MCF 10A (cell line): ENCODE data around the gene LTBP4. TPM values are rescaled to one million over a fixed set of nuclear protein-coding genes. Genes with fewer than 3 reads are reported as not detected.

Experiments used
- BruUV-seq: library from RNA; stranded (reverse); fragments of 400-500 nt; replicated peaks from 2 replicates; lab custom pipeline; 2021; lab: Mats Ljungman, UMichigan
- CTCF ChIA-PET: fragments of 300-600 bp; sonication (Branson Sonifier 250); formaldehyde crosslinking; extraction: SDS; loops from one replicate; lab custom pipeline; 2021; ENCODE audit warnings: antibody characterized with exemption, inconsistent platforms; lab: Yijun Ruan, JAX
- POLR2A ChIA-PET: fragments of 300-600, 350-650 bp; sonication (Branson Sonifier 250); formaldehyde crosslinking; extraction: SDS; loops from one replicate; lab custom pipeline; 2020; ENCODE audit warnings: antibody characterized with exemption, inconsistent platforms; lab: Yijun Ruan, JAX
- DNase-seq: peaks from one replicate; pipeline ENCODE4 v3.0.0-alpha.2; 2018; ENCODE audit not compliant: unreplicated experiment
- H3K27ac Mint-ChIP-seq: one replicate; pipeline ENCODE4 v1.8.0; 2022; ENCODE audit warnings: mild to moderate bottlenecking, low read depth, mixed read lengths; ENCODE audit not compliant: unreplicated experiment
- H3K27me3 Mint-ChIP-seq: one replicate; pipeline ENCODE4 v1.8.0; 2022; ENCODE audit warnings: mixed read lengths; ENCODE audit not compliant: insufficient read depth, unreplicated experiment
- H3K36me3 Mint-ChIP-seq: one replicate; pipeline ENCODE4 v1.8.0; 2022; ENCODE audit warnings: mild to moderate bottlenecking, moderate library complexity, mixed read lengths; ENCODE audit not compliant: insufficient read depth, unreplicated experiment
- H3K4me1 Mint-ChIP-seq: one replicate; pipeline ENCODE4 v1.8.0; 2022; ENCODE audit warnings: mixed read lengths; ENCODE audit not compliant: insufficient read depth, unreplicated experiment
- H3K4me3 Mint-ChIP-seq: one replicate; pipeline ENCODE4 v1.8.0; 2022; ENCODE audit warnings: mild to moderate bottlenecking, moderate library complexity, mixed read lengths; ENCODE audit not compliant: unreplicated experiment
- H3K9me3 Mint-ChIP-seq: one replicate; pipeline ENCODE4 v1.8.0; 2022; ENCODE audit warnings: mixed read lengths; ENCODE audit not compliant: unreplicated experiment
- intact Hi-C: fragments of 100-400 bp; cut with micrococcal nuclease; formaldehyde crosslinking; loops from 2 replicates; pipeline ENCODE4 v1.14.1; 2022
- total RNA-seq: library from RNA; stranded (reverse); gene quantifications from 2 replicates; pipeline ENCODE4 v1.2.3, GENCODE V29; 2022
- TF ChIP-seq, protein P1 (sequence below): fragments of 200-600 bp; IDR thresholded peaks from one replicate; pipeline ENCODE4 v1.8.0; 2022; ENCODE audit warnings: antibody characterized with exemption, mild to moderate bottlenecking; ENCODE audit not compliant: unreplicated experiment

LTBP4 gene
- total RNA-seq, 1 experiment from 2014 or later: 76.4 TPM

DNA sequence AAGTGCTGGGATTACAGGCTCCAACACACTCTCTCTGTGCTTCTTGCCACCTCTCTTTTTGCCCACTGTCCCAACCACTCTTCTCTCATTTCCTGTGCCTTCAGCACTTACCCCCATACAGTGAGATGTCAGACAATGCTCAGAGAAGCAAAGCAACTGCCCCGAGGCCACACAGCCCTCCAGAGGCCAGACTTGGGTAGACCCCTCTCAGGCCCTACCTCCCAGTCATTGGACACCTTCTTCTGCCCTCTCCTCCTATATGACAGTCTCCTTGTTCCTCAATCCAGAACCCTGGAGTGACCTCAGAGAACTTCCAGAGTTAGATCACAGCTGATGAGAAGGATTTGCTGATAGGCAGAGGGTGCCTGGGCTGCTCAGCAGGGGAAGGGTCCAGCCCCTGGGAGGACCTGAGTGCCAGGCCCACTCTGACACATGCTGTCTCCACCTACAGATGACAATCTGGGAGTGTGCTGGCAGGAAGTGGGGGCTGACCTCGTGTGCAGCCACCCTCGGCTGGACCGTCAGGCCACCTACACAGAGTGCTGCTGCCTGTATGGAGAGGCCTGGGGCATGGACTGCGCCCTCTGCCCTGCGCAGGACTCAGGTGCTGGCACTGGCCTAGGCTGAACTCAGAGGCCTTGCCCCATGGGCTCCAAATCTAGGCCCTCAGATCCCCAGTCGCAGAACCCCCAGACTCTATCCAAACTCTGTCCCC, 24.4 kb downstream of the LTBP4 start:
- no peak overlapping the region for H3K27ac Mint-ChIP-seq

DNA sequence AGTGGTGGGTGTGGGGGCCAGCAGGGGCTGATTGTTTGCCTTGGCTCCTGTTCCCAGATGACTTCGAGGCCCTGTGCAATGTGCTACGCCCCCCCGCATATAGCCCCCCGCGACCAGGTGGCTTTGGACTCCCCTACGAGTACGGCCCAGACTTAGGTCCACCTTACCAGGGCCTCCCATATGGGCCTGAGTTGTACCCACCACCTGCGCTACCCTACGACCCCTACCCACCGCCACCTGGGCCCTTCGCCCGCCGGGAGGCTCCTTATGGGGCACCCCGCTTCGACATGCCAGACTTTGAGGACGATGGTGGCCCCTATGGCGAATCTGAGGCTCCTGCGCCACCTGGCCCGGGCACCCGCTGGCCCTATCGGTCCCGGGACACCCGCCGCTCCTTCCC, 25.7 kb downstream of the LTBP4 start:
- ChIA-PET CTCF (interaction anchor here (0.6 to 1.9 kb wide), 2 partner anchors 8 to 467 kb away, joined by 3 to 8 read pairs; no protein-coding TSS in a partner anchor), POLR2A (no interaction called here)
- BruUV-seq: no TSS peak
- DNase-seq: no peak
- Mint-ChIP-seq H3K4me3 (no peak overlapping the region), H3K27me3 (no peaks in the 10 kb centered on the region), H3K9me3 (no peaks in the 10 kb centered on the region), H3K36me3 (peaks cover 12% of the 10 kb centered on the region), H3K4me1 (no peaks in the 10 kb centered on the region), H3K27ac (no peak overlapping the region)
- TF ChIP-seq, protein P1, sequence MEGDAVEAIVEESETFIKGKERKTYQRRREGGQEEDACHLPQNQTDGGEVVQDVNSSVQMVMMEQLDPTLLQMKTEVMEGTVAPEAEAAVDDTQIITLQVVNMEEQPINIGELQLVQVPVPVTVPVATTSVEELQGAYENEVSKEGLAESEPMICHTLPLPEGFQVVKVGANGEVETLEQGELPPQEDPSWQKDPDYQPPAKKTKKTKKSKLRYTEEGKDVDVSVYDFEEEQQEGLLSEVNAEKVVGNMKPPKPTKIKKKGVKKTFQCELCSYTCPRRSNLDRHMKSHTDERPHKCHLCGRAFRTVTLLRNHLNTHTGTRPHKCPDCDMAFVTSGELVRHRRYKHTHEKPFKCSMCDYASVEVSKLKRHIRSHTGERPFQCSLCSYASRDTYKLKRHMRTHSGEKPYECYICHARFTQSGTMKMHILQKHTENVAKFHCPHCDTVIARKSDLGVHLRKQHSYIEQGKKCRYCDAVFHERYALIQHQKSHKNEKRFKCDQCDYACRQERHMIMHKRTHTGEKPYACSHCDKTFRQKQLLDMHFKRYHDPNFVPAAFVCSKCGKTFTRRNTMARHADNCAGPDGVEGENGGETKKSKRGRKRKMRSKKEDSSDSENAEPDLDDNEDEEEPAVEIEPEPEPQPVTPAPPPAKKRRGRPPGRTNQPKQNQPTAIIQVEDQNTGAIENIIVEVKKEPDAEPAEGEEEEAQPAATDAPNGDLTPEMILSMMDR: no peak
- intact Hi-C loops: no loop called here

More for the DNA sequence above, 24.4 kb downstream of the LTBP4 start:
- ChIA-PET CTCF (interaction anchor here (1.9 kb wide), 1 partner anchor 9 kb away, joined by 8 read pairs; no protein-coding TSS in a partner anchor), POLR2A (interaction anchor here (0.5 to 1.4 kb wide), 3 partner anchors 9 to 814 kb away, joined by 3 to 4 read pairs (median 3); no protein-coding TSS in a partner anchor)
- Mint-ChIP-seq H3K9me3 (no peaks in the 10 kb centered on the region), H3K4me1 (no peaks in the 10 kb centered on the region), H3K4me3 (no peak overlapping the region), H3K27me3 (no peaks in the 10 kb centered on the region), H3K36me3 (peaks cover 21% of the 10 kb centered on the region)
- DNase-seq: no peak
- intact Hi-C loops: no loop called here
- TF ChIP-seq, protein P1: no peak
- BruUV-seq: no TSS peak

DNA sequence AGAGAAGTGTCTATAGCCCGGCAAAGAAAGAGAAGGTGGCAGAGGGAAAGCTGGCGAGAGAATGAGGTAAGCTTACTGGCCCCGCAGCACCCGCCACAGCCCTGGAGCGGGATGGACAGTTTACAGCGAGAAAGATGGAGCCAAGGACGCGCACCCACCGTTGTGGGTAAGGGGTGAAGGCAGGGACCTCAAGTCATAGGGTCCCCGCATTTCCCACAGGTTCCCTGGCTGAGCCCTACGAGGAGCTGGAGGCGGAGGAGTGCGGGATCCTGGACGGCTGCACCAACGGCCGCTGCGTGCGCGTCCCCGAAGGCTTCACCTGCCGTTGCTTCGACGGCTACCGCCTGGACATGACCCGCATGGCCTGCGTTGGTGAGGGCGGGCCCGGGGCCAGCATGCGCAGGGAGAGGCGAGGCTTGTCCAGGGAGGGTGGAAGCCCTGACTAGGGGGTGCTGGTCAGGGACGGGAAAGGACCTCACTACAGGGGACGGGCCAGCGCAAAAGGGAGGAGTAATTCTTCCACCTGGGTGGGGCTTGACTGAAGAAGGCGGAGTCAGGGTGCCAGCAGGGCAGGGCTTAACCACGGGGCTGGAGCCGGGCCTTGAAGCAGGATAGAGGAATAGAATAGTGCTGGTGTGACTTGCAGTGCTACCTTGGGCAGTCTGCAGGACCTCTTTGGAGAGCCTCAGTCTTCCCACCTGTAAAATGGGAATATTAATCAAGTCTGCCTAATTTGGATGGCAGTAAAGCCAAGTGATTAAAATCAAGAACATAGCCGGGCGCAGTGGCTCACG, 26.5 kb downstream of the LTBP4 start:
- intact Hi-C loops: no loop called here

More for the DNA sequence above, 26.5 kb downstream of the LTBP4 start:
- H3K36me3 Mint-ChIP-seq: peaks cover 12% of the 10 kb centered on the region
- DNase-seq: no peak
- H3K4me3 Mint-ChIP-seq: no peak overlapping the region
- CTCF ChIA-PET: interaction anchor here (1.9 kb wide), 1 partner anchor 7 kb away, joined by 8 read pairs; no protein-coding TSS in a partner anchor
- H3K27me3 Mint-ChIP-seq: no peaks in the 10 kb centered on the region
- no peaks in the 10 kb centered on the region for H3K9me3 Mint-ChIP-seq
- POLR2A ChIA-PET: no interaction called here
- no peaks in the 10 kb centered on the region for H3K4me1 Mint-ChIP-seq
- TF ChIP-seq, protein P1: no peak
- BruUV-seq: no TSS peak
- H3K27ac Mint-ChIP-seq: no peak overlapping the region
